Endometrium (tissue), 2 donors: Measurements from ENCODE around the gene LHFPL2.
"Not testable (repeated sequence)": the region's sequence is repeated elsewhere in the genome, so short reads cannot be mapped to it uniquely, and the experiment has no call there.

ENCODE experiments used
- FAIRE-seq: peaks from 2 replicates; lab custom pipeline; 2012; peaks lifted over from hg19 to GRCh38; lab: Jason Lieb, UNC
- donor health status: control.
- donor health status: control.

LHFPL2 gene

GRCh38 chr5:78640662-78641474, 7.7 kb downstream of the LHFPL2 start:
- no peak for FAIRE-seq

DNA sequence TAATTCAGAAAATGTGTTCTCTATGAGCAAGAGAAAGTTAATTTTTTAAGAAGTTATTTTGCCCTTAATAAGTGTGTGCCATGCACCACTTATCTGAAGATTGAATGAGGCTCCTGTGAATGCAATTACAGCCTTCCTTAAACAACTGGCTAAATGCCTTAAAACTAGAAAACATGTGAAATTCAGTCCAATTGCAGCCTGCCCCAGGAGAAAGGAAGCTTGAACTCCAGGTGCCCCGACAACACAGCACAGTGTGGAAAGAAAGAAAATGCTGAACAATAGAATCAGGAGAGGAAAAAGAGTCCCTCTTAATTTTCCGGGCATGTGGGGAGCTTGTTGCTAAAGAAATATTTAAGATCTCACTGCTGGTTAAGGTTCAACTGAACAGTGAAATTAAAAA, 8.8 kb downstream of the LHFPL2 start:
- FAIRE-seq: no peak

DNA sequence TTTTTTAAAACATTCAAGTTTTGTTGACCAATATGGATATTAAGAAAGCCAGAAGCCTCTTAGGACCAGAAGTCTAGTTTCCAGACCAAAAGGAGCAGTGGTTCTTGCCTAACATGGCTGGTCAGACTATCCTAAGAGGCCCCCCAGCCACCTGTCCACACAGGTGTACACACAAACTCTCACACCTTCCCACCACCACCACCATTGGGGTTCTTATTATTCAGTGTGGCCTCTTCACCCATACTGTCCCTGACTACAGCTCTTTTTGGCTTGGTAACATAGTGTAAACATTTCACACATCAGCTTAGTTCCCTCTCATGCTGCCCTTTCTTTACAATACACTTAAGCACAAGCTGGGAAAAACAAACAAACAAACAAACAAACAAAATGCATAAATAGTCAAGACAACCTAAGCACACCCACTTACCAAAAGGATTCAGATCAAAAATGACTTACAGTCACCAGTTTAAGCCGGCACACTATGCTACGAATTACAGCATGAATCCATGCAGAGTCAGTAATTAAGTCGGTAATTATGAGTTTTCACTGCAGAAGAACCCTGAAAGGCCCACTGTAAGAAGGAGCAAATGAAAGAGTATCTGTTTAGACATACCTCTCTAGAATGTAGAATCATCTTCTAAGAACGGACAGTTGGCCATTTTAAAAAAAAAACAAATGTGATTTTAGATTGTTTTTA, 9.5 kb downstream of the LHFPL2 start:
- no peak for FAIRE-seq

DNA sequence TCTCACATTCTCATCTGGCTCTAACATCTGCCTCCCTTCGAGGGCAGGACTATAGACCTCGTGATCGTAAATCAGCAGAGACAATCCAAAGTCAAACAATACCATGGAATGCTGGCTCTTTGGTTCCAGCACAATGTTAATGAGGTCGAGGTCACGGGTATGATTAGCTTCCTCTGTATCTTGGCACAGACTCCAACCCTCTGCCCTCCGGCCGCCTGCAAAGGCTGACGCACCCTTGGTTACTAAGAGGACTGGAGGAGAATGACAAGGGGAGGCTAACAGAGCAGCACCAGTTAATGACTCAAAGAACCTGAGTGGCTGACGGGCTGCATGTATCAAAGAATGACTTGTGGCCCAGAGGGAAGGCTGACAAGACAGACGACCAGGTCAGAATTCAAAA, 10.1 kb downstream of the LHFPL2 start:
- peak; percentile 51 for FAIRE-seq

GRCh38 chr5:78637468-78637867, 11.1 kb downstream of the LHFPL2 start:
- no peak for FAIRE-seq

GRCh38 chr5:78636682-78637081, 11.9 kb downstream of the LHFPL2 start:
- no peak for FAIRE-seq

- no peak for FAIRE-seq
These were observed 13.9 kb downstream of the LHFPL2 start for GRCh38 chr5:78634634-78635033.

DNA sequence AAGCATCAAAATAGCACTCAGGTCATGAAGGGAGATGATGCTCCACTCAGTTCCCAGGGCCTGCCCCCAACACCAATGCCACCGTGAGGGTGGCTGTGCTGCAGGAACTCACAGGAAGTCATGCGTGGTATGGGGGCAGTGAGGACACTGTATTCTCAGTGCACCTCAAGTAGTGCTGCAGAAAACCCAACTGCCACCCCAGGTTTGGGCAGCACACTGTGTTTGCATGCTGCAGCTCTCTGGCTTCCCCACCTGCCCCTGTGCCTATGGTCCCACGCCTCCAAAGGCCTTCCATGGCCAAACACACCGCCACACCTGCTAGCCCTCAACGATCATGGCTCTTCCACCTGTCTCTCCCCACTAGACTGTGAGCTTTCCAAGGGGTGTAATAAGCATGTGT, 14.3 kb downstream of the LHFPL2 start:
- FAIRE-seq: no peak

GRCh38 chr5:78633700-78634099, 14.9 kb downstream of the LHFPL2 start:
- no peak for FAIRE-seq

- no peak for FAIRE-seq
These were observed 16.1 kb downstream of the LHFPL2 start for GRCh38 chr5:78632467-78632866.

DNA sequence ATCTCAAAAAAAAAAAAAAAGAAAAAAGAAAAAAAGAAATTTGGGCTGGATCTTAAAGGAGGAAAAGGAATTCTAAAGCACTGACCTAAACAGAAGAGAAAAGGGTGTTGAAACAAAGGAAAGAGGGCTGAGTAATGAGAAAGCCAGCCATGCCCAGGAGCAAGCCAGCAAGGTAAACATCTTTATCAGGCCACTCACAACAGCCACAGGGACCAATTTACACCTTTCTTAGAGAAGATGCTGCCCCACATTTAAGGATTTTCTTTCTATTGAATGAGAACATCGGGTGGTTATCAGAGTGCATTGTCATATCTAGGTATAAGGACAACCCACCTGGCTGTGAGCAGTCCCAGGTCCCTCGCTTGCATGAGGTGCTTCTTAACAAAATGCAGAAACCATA, 16.6 kb downstream of the LHFPL2 start:
- no peak for FAIRE-seq

DNA sequence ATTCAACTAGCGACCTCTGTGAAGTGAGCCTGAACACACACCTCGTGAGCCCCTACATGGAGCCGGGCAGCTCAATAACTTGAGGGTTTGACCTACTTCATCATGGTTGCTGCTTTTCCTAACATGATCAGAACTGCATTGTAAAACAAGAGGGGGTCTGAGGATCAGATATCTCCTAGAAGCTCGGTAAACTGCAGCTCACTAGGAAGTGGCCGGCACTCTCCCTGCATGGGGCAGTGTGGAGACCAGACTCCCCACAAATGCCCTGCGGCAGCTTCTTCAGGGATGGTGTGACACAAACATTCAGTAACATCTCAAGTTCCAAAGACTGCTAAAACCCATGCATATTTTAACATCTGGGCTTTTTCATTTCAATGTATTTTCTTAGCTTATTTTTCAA, 18.5 kb downstream of the LHFPL2 start:
- no peak for FAIRE-seq

- no peak for FAIRE-seq
These were observed 18.9 kb downstream of the LHFPL2 start for GRCh38 chr5:78629624-78630023.

- peak; percentile 86 for FAIRE-seq
These were observed 20.1 kb downstream of the LHFPL2 start for GRCh38 chr5:78628270-78628992.

DNA sequence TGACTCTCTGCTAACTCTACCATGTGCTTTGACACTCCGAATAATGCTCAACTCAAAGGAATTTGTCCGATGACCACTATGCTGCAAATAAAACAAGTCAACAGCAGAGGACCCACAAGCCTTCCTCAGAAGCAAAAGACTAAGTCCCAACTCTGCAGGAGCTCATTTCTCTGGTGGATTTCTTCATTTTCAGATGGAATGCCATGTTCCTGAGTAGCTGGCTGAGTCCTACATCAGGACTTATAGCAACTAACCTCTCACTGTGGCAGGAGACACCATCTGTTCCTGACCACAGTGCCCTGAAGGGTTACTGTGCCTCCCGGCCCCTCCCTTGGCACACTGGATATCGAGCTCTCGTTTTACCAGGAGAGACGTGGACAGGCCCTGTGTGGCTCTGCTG, 20.8 kb downstream of the LHFPL2 start:
- no peak for FAIRE-seq

- no peak for FAIRE-seq
These were observed 21.4 kb downstream of the LHFPL2 start for GRCh38 chr5:78627175-78627574.

- FAIRE-seq: no peak
These were observed 22.5 kb downstream of the LHFPL2 start for GRCh38 chr5:78626009-78626571.

- FAIRE-seq: no peak
These were observed 23.6 kb downstream of the LHFPL2 start for GRCh38 chr5:78624992-78625391.

DNA sequence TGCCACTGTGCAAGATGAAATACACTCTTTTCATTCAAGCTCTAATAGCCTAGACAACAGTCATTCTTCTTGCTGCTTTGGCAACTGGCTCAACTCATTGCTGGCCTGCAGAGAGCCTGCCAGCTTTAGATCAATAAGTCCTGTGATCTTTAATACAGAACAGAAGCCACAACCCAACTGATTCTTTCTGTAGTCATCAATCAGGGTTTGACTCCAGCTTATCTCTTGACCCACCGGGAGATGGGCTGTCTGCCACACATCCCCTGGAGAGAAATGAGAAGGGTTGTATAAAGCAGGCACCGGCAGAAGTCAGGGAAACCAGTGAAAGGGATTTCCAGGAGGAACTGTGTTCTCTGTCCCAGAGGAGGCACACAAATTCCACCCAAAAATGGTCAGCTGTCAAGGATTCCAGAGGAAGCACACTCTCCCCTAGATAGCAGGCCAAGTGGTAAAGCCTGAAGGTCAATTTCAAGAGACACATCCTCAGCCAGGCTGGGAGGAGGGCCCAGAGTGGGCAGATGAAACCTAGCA, 24.5 kb downstream of the LHFPL2 start:
- no peak for FAIRE-seq

DNA sequence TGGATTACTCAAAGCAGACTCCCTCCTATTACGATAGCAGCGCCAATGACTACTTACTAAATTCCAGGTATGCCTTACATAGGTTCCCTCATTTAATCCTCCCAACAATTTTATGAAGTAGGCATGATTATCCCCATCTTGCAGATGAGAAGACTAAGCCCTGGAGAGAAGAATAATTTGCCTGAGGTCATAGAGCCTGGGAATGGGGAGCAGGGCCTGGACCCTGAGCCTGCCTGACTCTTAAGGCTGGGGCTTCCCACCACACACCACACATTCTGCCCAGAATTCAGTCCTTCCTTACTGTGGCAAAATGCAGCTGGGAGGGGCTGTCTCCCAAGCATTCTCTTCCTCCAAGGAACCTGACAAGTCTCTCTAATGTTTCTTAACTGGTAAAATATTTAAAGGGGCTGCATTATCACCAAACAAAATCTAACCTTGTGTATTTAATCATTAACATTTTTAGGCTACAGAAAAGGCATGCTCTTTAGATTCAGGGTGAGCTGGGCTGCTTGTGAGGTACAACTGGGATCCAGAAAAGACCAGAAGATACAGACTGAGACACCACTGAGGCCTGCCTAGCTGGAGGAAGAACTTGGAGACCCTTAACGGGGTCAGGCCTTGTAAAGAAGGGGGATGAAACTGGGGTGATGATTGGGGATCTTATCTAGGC, 26.1 kb downstream of the LHFPL2 start:
- no peak for FAIRE-seq

DNA sequence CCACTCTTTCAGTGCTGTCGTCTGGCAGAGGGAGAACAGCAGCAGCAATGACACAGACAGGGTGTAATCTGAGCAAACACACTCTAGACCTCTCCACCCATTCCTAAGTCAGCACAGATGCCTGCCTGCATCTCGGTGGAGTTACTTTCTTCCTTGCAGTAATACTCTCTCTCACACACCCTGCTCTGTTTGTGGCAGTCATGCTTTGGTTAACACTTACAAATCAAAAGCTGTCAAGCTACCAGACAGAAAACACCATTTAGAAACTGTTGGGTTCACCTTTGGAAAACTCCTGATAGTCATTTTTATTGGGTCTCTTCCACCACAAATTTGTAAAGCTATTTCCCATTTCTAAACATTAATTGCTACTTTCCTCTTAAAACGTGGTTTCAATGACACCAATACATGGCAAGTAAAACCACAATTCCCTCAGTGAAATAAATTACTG, 27.3 kb downstream of the LHFPL2 start:
- no peak for FAIRE-seq

DNA sequence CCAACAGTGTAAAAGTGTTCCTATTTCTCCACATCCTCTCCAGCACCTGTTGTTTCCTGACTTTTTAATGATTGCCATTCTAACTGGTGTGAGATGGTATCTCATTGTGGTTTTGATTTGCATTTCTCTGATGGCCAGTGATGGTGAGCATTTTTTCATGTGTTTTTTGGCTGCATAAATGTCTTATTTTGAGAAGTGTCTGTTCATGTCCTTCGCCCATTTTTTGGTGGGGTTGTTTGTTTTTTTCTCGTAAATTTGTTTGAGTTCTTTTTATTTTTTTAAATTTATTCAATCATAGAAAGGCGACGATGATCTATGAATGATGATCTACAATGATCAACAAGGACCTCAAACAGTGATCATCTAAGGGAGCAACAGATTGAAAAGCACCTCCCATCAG, 28.5 kb downstream of the LHFPL2 start:
- not testable (repeated sequence) for FAIRE-seq
